ENCODE data around the gene APBB2.

Gene APBB2

DNA sequence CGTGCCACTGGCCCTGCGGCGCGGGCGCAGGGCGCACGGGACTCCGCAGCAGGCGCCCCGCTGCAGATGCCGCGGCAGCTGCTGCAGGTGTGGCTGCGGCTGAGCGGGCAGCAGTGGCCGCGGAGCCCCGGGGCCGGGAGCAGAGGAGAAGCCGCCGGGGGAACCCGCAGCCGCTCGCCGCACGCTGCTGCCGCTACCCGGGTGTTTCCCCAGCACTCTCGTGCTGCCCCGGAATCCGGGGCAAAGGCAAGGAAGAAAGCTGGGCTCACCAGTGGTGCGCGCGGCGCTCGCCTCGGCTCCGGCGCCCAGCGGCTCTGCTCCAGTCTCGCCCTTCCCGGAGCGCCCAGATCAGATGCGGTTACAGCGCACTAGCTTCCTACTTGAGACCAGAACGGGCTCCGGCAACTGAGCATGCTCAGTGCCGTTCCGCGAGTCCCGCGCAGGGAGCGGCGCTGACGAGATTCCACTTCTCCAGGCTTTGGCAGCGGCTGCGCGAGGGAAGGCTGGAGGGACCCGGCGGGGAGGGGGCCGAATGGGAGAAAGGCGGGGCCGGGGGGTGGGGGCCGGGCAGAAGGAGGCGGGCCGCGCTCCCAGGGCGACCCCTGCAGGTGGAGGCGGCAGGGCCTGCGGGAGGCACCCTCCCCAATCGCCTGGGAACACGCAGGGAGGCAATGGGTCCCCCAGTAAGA is at the start of gene APBB2:
TSS of gene APBB2 (minus strand) at position 407 of the 689 bp plus-strand sequence. CDS start 181,288 bp downstream, outside the sequence.
- TF ChIP-seq, protein P1, sequence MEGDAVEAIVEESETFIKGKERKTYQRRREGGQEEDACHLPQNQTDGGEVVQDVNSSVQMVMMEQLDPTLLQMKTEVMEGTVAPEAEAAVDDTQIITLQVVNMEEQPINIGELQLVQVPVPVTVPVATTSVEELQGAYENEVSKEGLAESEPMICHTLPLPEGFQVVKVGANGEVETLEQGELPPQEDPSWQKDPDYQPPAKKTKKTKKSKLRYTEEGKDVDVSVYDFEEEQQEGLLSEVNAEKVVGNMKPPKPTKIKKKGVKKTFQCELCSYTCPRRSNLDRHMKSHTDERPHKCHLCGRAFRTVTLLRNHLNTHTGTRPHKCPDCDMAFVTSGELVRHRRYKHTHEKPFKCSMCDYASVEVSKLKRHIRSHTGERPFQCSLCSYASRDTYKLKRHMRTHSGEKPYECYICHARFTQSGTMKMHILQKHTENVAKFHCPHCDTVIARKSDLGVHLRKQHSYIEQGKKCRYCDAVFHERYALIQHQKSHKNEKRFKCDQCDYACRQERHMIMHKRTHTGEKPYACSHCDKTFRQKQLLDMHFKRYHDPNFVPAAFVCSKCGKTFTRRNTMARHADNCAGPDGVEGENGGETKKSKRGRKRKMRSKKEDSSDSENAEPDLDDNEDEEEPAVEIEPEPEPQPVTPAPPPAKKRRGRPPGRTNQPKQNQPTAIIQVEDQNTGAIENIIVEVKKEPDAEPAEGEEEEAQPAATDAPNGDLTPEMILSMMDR (conservative IDR thresholded peaks at IDR 0.05), result peak; percentile 98
- peak within 1 kb of the TSS; percentile 98 for H3K27ac ChIP-seq

DNA sequence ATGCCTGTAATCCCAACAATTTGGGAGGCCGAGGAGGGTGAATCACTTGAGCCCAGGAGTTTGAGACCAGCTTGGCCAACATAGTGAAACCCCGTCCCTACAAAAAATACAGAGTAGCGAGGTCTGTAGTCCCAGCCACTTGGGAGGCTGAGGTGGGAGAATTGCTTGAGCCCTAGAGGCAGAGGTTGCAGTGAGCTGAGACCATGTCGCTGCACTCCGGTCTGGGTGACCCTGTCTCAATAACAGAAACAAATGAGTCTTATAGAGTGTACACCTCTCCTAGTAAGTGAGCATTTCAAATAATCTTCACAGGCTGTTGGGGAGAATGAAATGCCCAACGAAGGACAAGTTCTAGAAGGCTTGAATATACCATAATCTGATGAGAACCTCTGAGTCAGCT is 47.9 kb upstream of the APBB2 start:
- peak overlapping the region; percentile 47; the same call in 1 of the 2 replicates for H3K27ac ChIP-seq
- TF ChIP-seq, protein P1 (conservative IDR thresholded peaks at IDR 0.05), result no peak

DNA sequence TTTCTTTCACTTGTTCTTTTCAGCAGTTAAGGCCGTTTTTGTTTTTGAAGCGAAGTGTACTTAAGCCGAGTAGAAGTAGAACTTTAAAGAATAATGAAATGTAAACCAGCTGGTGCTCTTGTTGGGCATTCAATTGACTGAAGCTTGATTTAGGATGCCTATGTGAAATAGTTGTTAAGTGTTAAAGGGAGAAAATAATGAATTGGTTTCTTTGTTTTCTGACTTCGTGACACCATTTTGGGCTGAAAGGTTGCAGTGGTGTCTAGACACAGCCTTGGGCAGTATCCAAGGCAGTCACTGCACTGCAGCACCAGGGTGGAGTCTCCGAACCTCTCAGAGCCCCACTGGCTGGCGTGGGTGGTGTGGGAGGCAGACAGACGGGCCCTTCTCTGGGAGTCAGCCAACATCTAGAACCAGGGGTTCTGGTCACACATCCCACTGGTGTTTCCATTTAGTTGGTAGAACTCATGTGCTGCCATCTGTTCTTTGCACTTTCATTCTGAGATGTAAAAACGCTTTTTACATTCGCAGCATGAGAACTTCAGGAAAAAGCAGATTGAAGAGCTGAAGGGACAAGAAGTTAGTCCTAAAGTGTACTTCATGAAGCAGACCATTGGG is 45.9 kb upstream of the APBB2 start:
- TF ChIP-seq, protein P1 (conservative IDR thresholded peaks at IDR 0.05), result no peak
- peak overlapping the region; percentile 47 for H3K27ac ChIP-seq

DNA sequence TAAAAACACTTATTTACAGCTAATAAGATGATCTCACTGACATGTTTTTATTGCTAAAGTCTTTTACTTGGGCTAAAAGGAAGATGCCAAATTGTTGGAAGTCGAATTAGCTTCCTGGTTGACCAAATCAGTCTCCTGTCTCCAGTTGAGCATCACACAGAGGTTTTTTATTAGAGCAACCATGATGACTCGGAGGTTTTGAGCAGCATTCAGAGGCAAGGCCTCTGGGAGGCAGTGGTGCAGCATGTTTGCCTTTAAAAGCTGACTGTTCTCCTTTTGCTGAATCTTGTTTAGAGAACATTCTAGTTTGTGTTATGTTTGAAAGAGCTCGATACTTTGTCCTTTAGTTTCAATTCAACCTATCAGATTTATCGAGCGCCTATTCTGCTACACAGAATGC is 44.4 kb upstream of the APBB2 start:
- H3K27ac ChIP-seq, result peak overlapping the region; percentile 56
- TF ChIP-seq, protein P1 (conservative IDR thresholded peaks at IDR 0.05), result peak; percentile 71

DNA sequence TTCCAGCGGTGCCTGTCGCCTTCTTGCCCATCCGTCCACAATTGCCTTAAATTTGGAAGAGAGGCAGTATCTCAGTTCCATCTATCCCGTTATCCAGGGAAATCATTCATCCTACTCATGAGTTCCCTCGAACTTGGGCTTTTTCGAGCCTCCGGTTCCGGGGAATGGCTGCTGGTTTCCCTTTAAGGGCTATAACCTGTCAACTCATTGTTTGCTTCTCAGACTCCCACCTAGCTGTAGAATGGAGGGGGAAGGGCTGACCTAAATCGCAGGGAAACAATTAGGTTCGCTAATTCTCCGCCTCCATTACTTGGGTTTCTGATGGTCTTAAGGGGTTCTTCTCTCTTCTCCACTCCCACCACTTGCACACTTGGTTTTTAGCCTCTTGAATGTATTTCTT is 43.6 kb upstream of the APBB2 start:
- peak overlapping the region; percentile 56; the same call in 1 of the 2 replicates for H3K27ac ChIP-seq
- TF ChIP-seq, protein P1 (conservative IDR thresholded peaks at IDR 0.05), result no peak

DNA sequence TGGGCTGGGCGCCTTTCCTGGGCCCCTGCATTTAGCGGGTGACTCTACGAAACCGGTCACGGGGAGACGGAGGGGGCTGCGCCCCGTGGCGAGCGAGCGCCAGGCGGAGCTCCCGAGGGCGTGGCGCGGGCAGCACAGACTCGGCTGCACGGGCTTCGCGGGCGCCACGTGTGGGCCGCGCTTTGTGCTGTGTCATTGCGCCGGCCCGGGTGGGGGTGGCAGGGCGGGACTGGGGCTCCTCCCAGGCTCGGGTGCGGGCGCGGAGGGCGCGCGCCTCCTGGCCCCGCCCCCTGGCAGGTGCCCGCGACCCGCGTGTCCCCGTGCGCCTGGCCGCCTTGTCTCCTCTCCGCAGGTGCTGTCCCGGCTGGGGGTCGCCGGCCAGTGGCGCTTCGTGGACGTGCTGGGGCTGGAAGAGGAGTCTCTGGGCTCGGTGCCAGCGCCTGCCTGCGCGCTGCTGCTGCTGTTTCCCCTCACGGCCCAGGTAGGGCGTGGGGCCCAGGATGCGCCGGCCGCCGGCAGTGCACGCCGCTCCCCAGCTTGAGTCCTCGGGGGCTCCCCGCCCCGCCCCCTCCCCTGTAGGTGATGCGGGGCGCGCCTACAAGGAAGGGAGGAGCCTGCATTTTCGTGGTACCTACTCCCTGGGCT is 43.0 kb upstream of the APBB2 start:
- TF ChIP-seq, protein P1 (conservative IDR thresholded peaks at IDR 0.05), result no peak
- peak overlapping the region; percentile 56; the same call in 1 of the 2 replicates for H3K27ac ChIP-seq

DNA sequence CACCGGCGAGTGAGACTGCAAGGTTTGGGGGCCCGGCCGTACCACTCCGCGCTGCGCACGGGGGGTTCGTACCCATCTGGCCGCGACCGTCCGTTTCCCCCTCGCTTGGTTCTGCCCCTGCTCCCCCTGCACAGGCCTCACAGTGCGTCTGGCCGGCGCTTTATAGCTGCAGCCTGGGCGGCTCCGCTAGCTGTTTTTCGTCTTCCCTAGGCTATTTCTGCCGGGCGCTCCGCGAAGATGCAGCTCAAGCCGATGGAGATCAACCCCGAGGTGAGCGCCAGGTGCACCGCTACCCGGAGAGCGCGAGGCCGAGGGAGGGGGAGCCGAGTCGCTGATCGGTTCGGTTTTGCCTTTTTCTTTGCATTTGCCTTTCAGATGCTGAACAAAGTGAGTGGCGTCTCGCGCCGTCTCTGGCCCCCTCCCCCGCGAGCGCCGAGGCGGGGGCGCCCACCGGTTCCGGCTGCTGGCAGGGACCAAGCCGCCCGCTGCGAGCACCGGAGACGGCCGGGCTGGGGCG is 42.5 kb upstream of the APBB2 start, which contains the start of gene UCHL1:
TSS of gene UCHL1 (plus strand) at position 189 of the 517 bp plus-strand sequence. CDS start at position 238, 49 bp downstream.
- H3K27ac ChIP-seq, result peak within 1 kb of the TSS; percentile 56; the same call in 1 of the 2 replicates
- TF ChIP-seq, protein P1 (conservative IDR thresholded peaks at IDR 0.05), result no peak

Measured in VCaP (cell line).